Small intestine (tissue), 7 donors: ENCODE results near the gene CD109. TPM values are rescaled to one million over a fixed set of nuclear protein-coding genes. Genes with fewer than 3 reads are reported as not detected.
"Not testable (repeated sequence)": the region's sequence is repeated elsewhere in the genome, so short reads cannot be mapped to it uniquely, and the experiment has no call there.

Experiments used
- DNase-seq, 2 donors: peaks; one replicate each; pipeline versions ENCODE4 v3.0.0 to v3.0.0-alpha.2; 2013
- FAIRE-seq: peaks from 2 replicates; lab custom pipeline; 2012; peaks lifted over from hg19 to GRCh38; lab: Jason Lieb, UNC
- H3K27ac ChIP-seq, 3 donors: one replicate each; pipeline ENCODE4 v1.5.1; 2013; ENCODE audit warnings: low read length in 2 of 3, mild to moderate bottlenecking in 2 of 3, control low read depth in 1 of 3, inconsistent platforms in 1 of 3, low read depth in 1 of 3, moderate library complexity in 1 of 3
- H3K27me3 ChIP-seq, 3 donors: one replicate each; pipeline ENCODE4 v1.6.1; 2013; ENCODE audit warnings: low read length in 3 of 3, inconsistent platforms in 1 of 3; ENCODE audit not compliant: control insufficient read depth in 3 of 3, insufficient read depth in 3 of 3
- H3K36me3 ChIP-seq, 3 donors: one replicate each; pipeline ENCODE4 v1.6.1; 2013; ENCODE audit warnings: low read length in 3 of 3, inconsistent platforms in 1 of 3, low read depth in 1 of 3, mild to moderate bottlenecking in 1 of 3, moderate library complexity in 1 of 3; ENCODE audit not compliant: control insufficient read depth in 3 of 3, insufficient read depth in 2 of 3
- H3K4me1 ChIP-seq, 3 donors: one replicate each; pipeline ENCODE4 v1.6.1; 2013; ENCODE audit warnings: low read length in 2 of 3, inconsistent platforms in 1 of 3, low read depth in 1 of 3, mild to moderate bottlenecking in 1 of 3, moderate library complexity in 1 of 3; ENCODE audit not compliant: control insufficient read depth in 3 of 3, insufficient read depth in 2 of 3
- H3K4me3 ChIP-seq, 3 donors: one replicate each; pipeline ENCODE4 v1.5.1; 2013; ENCODE audit warnings: low read length in 3 of 3, control low read depth in 1 of 3, inconsistent platforms in 1 of 3, low read depth in 1 of 3, mild to moderate bottlenecking in 1 of 3, moderate library complexity in 1 of 3
- H3K9me3 ChIP-seq, 2 donors: one replicate each; pipeline ENCODE4 v1.6.1; 2013; ENCODE audit warnings: low read depth in 1 of 2, low read length in 1 of 2; ENCODE audit not compliant: control insufficient read depth in 2 of 2, insufficient read depth in 1 of 2
- WGBS, 3 donors: extraction: QIAGEN DNeasy Blood & Tissue Kit; methylation state at CpG; one replicate each; pipeline ENCODE4 v1.1.7; 2013; 5-methylcytosine and 5-hydroxymethylcytosine counted together
- polyA plus RNA-seq, 4 donors: library from polyadenylated mRNA; stranded (reverse) in 3 of 4; unstranded in 1 of 4; fragments of 200-250 nt in 3 of 4; fragments of 120-200 nt in 1 of 4; gene quantifications; one replicate each; pipeline versions ENCODE4 v1.2.1 to v1.2.3, GENCODE V29; 2013
- donor health status: healthy with polysubstance abuse.
- donor health status: control.
- donor health status: control.
- donor health status: Bipolar disorder and iron deficiency.
- donor health status: healthy.

Gene CD109
- polyA plus RNA-seq, 4 donors: under 0.01 to 3.3 (median 0.98) TPM; not detected in 1

GRCh38 chr6:73796881-73797280, 100.9 kb downstream of the CD109 start:
- no peak for DNase-seq
- H3K9me3 ChIP-seq: no peaks in the 10 kb centered on the region
- H3K27me3 ChIP-seq: no peaks in the 10 kb centered on the region
- no peaks in the 10 kb centered on the region for H3K36me3 ChIP-seq
- H3K27ac ChIP-seq: no peak overlapping the region
- no peaks in the 10 kb centered on the region for H3K4me1 ChIP-seq
- WGBS, 3 donors: 70 to 78% (median 73%) methylated on average over 4 of the region's 4 CpGs
- no peak for FAIRE-seq
- no peak overlapping the region for H3K4me3 ChIP-seq

GRCh38 chr6:73797861-73798260, 101.9 kb downstream of the CD109 start:
- no peak overlapping the region for H3K27ac ChIP-seq
- H3K27me3 ChIP-seq: no peaks in the 10 kb centered on the region

GRCh38 chr6:73798592-73798991, 102.6 kb downstream of the CD109 start:
- WGBS, 3 donors: 33 to 45% (median 41%) methylated on average over 2 of the region's 2 CpGs
- Histone ChIP-seq H3K4me1 (no peaks in the 10 kb centered on the region), H3K36me3 (no peaks in the 10 kb centered on the region), H3K27ac (no peak overlapping the region), H3K27me3 (no peaks in the 10 kb centered on the region), H3K9me3 (no peaks in the 10 kb centered on the region), H3K4me3 (no peak overlapping the region)
- DNase-seq (no peak), FAIRE-seq (no peak)

More at GRCh38 chr6:73797861-73798260, 101.9 kb downstream of the CD109 start:
- no peaks in the 10 kb centered on the region for H3K36me3 ChIP-seq
- FAIRE-seq (no peak), DNase-seq (no peak)
- no peaks in the 10 kb centered on the region for H3K4me1 ChIP-seq
- 83 to 92% (median 89%) methylated on average over 6 of the region's 6 CpGs for WGBS, 3 donors
- H3K4me3 ChIP-seq: no peak overlapping the region
- H3K9me3 ChIP-seq: no peaks in the 10 kb centered on the region

GRCh38 chr6:73800997-73801396, 105.0 kb downstream of the CD109 start:
- H3K27ac ChIP-seq: no peak overlapping the region
- DNase-seq: no peak
- no peak for FAIRE-seq
- no peaks in the 10 kb centered on the region for H3K27me3 ChIP-seq
- no peaks in the 10 kb centered on the region for H3K4me1 ChIP-seq
- no peak overlapping the region for H3K4me3 ChIP-seq
- H3K36me3 ChIP-seq: no peaks in the 10 kb centered on the region
- WGBS, 3 donors: 33 to 49% (median 40%) methylated on average over 1 of the region's 1 CpG
- no peaks in the 10 kb centered on the region for H3K9me3 ChIP-seq

- Histone ChIP-seq H3K36me3 (no peaks in the 10 kb centered on the region), H3K4me1 (no peaks in the 10 kb centered on the region), H3K27ac (no peak overlapping the region), H3K27me3 (no peaks in the 10 kb centered on the region), H3K4me3 (no peak overlapping the region), H3K9me3 (no peaks in the 10 kb centered on the region)
- no peak for FAIRE-seq
- 28 to 43% (median 28%) methylated on average over 1 of the region's 1 CpG for WGBS, 3 donors
- peak in 1 of 2 donors; percentile 3 for DNase-seq
Measured at GRCh38 chr6:73801652-73802268, 105.8 kb downstream of the CD109 start.

- Histone ChIP-seq H3K36me3 (no peaks in the 10 kb centered on the region), H3K9me3 (no peaks in the 10 kb centered on the region), H3K4me1 (no peaks in the 10 kb centered on the region), H3K27ac (no peak overlapping the region), H3K27me3 (no peaks in the 10 kb centered on the region), H3K4me3 (no peak overlapping the region)
- DNase-seq (no peak), FAIRE-seq (no peak)
- WGBS, 3 donors: 80 to 91% (median 80%) methylated on average over 2 of the region's 2 CpGs
Measured at GRCh38 chr6:73802366-73802765, 106.4 kb downstream of the CD109 start.

GRCh38 chr6:73803562-73804241, 107.7 kb downstream of the CD109 start:
- WGBS, 3 donors: 29 to 51% (median 41%) methylated on average over 5 of the region's 5 CpGs
- H3K4me1 ChIP-seq: no peaks in the 10 kb centered on the region
- no peak for FAIRE-seq
- no peaks in the 10 kb centered on the region for H3K9me3 ChIP-seq
- H3K36me3 ChIP-seq: no peaks in the 10 kb centered on the region
- H3K27me3 ChIP-seq: no peaks in the 10 kb centered on the region
- DNase-seq: peak; percentile 11 to 13
- H3K27ac ChIP-seq: no peak overlapping the region
- H3K4me3 ChIP-seq: no peak overlapping the region

GRCh38 chr6:73805221-73805620, 109.2 kb downstream of the CD109 start:
- H3K27ac ChIP-seq, H3K4me1 ChIP-seq, H3K27me3 ChIP-seq, DNase-seq, H3K36me3 ChIP-seq, H3K4me3 ChIP-seq, FAIRE-seq, H3K9me3 ChIP-seq: not testable (repeated sequence)
- 38 to 71% (median 52%) methylated on average over 7 of the region's 7 CpGs for WGBS, 3 donors
